Stimulated activated CD4-positive, alpha-beta T cell treated with anti-CD3 and anti-CD28 coated beads, Interleukin-4, amount 100 ng/mL, for 1 hour (primary cell): ENCODE data around the gene ERFE.

Experiments used
- DNase-seq: peaks from one replicate; pipeline ENCODE4 v3.0.0-alpha.2; 2020

ERFE gene

GRCh38 chr2:238126338-238126737 lies 32.4 kb upstream of the ERFE start:
- no peak for DNase-seq

- no peak for DNase-seq
Measured at GRCh38 chr2:238126775-238127164, 32.0 kb upstream of the ERFE start.

DNA sequence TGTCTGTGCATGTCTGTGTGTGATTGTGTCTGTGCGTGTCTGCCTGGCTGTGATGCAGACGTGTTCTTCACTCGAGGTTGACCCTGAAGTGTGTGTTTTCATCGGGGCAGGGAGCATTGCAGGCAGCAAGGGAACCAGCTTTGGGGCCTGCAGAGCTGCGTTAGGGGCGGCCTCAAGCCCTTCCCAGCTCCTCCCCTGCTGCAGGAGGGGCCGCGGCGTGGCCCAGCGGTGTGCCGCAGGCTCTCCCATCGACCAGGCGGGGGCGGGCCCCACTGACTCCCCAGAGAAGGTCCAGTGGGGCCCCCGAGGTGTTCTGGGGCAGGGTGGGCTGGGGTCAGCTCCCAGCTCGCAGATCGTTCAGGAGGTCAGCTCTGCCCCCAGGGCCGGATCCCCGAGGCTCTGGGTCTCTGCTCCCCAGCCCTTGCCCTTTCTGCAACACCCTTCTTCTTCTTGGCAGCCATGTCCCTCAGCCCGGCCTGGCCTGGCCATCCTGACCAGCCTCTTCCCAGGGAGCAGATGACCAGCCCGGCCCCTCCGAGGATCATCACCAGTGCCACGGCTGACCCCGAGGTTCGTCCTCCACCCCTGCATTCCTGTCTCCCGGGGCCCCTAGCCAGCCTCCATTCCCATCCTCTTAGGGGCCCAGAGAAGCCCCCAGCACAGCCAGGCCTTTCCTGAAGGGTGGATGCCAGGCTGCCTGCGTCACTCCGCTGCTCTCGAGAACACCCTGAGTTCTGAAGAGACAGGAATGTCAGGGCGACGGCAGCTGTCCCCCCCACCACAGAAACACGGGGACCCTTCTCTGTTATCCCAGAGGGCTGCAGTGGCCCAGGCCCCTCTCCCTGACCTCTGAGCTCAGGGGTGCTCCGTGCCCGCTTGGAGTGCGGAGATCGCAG lies 31.4 kb upstream of the ERFE start:
- DNase-seq: no peak

DNA sequence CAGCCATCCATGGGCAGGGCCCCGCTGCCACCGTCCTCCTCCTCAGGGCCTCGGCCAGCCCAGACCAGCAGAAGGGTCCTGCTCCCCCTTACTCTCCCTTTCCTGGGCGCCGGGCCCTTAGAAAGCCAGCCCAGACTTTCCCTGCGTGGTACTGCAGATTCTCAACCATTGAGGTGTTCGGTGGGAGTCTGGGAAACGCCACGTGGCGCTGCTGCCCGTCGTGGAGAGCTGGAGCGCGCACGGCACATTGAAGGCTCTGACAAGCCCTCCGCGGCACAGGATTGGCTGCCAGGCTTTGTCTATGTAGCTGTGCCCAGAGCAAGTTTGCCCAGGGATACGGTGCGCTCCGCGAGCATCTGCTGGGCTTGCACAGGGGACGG lies 30.7 kb upstream of the ERFE start:
- DNase-seq: no peak

DNA sequence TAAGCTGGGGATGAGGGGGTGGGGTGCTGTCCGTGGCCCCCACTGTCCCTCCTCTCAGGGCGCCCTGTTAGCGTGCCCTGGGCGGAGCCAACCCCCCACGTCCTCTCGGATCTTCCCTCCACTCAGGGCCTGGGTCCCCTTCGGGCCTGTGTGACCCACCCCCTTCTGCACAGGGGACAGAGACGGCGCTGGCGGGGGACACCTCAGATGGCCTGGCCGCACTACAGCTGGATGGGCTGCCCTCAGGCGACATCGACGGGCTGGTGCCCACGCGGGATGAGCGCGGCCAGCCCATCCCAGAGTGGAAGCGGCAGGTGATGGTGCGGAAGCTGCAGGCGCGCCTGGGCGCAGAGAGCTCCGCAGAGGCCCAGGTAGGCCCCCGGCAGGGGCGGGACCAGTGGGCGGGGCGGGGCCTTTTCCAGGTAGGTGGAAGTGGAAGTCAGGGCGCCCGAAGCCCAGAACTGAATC lies 30.2 kb upstream of the ERFE start:
- DNase-seq: no peak

- DNase-seq: no peak
Measured at GRCh38 chr2:238129166-238130010, 29.4 kb upstream of the ERFE start.

DNA sequence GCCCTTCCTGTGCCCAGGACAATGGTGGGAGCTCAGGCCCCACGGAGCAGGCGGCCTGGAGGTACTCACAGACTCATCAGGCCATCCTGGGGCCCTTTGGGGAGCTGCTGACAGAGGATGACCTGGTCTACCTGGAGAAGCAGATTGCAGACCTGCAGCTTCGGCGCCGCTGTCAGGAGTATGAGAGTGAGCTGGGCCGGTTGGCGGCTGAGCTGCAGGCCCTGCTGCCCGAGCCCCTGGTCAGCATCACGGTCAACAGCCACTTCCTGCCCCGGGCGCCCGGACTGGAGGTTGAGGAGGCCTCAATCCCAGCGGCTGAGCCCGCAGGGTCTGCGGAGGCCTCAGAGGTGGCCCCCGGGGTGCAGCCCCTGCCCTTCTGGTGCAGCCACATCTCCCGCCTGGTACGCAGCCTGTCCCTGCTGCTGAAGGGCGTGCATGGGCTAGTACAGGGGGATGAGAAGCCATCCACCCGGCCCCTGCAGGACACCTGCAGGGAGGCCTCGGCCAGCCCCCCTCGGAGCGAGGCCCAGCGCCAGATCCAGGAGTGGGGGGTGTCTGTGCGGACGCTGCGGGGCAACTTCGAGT lies 28.6 kb upstream of the ERFE start:
- no peak for DNase-seq

- no peak for DNase-seq
Measured at GRCh38 chr2:238130696-238131628, 27.8 kb upstream of the ERFE start.

- DNase-seq: no peak
Measured at GRCh38 chr2:238131761-238132462, 26.9 kb upstream of the ERFE start.

DNA sequence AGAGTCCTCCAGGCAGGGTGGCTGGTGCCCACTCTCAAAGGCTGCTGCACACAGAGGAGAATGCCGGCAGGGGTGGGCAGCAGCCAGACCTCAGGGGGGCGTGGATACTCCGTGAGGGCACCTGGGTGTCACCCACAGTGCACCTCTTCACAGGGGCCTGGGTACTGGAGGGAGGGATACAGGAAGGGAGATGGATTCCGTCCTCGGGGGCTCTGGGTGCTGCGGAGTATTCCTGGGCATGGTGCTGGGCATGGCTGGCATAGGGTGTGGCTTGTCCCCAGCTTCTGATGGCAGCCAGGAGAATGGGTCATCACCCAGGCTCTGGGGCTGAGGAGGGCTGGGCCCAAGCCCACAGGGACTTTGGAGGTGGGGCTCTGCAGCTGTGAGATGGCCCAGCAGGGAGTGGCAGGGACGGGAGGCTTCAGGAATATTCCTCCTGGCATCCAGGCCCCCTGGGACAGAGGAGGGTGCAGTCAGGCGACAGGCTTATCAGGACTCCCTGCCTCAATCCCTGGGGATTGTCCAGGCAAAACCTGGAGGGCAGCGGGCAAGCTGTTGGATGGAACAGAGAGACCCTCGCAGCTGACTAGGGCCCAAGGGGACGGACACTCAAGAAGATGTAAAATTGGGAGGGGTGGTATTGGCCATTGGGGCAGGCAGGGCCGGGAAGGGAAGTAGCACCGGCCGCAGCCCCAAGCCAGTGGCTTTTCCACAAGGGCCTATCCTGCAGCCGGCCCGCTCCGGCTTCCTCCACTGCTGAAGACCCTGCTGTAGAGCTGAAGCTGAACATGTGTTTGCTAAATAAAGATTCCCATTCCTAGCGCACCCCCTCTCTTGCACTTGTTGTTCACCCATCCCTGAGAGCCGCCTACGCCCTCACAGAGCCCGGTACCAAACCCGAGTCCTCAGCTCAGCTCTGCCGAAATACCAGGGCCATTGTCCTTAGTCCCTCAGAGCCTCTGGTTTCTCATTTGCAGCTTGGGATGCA lies 26.0 kb upstream of the ERFE start:
- no peak for DNase-seq

- no peak for DNase-seq
Measured at GRCh38 chr2:238133499-238134392, 25.0 kb upstream of the ERFE start.

DNA sequence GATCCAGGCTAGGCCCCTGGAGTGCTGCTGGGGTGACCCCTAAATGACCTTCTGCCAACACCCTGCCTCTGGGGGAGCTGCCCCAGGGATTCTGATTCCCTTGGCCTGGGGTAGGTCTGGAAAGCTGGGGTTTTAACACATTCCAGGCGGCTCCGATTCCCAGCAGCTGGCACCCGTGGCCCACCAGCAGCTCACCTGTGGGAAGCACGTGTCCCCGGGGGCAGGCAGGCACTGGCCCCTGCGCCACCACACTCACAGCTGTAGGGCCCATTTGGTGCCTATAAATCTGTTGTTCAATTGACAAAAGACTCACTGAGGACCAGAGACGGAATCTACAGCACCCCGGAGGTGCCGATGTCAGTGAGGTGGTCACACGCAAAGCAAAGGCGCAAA lies 24.4 kb upstream of the ERFE start:
- no peak for DNase-seq

GRCh38 chr2:238135601-238136150 lies 23.1 kb upstream of the ERFE start:
- DNase-seq: no peak

DNA sequence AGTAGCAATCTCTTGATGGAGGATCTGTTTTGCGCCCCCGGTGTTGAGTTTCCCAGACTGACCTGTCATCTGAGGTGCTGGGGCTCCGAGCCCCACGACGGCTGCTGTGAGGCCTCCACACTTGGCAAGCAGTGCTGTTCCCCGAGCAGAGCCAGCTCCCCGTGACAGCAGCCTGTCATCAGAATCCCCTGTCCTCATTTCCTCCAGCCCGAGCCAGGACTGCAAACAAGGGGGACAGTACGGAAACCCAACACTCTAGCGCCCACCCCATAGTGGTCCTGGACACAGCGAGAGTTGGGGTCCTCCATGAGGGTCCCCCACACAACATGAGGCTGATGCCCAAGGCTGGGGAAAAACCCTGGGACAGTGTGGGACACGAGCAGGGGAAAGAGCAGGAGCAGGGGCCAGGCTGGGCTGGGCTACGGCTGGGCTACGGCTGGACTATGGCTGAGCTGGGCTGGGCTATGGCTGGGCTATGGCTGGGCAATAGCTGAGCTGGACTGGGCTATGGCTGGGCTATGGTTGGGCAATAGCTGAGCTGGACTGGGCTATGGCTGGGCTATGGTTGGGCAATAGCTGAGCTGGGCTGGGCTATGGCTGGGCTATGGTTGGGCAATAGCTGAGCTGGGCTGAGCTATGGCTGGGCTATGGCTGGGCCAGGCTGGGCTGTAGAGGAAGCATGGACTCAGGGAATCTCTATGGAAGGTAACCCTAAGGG lies 21.8 kb upstream of the ERFE start:
- DNase-seq: no peak

DNA sequence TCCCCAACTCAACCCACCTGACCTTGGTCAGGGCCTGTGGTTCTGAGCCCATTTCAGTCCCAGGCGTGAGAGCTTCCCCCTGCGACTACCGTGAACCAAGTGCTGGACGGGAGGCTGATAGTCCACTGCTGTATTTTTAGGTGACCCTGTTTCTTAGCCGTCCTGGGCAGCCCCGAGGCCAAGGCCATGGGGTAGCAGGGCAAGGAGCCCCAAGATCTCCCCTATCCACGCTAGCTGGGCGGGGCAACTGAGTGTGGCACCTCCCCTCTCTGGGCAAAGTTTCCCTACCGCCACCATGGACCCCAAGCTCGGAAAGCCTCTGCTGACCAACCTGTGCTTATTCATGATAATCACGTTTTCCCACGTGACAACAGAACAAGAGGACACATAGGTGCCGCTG lies 20.9 kb upstream of the ERFE start:
- no peak for DNase-seq

DNA sequence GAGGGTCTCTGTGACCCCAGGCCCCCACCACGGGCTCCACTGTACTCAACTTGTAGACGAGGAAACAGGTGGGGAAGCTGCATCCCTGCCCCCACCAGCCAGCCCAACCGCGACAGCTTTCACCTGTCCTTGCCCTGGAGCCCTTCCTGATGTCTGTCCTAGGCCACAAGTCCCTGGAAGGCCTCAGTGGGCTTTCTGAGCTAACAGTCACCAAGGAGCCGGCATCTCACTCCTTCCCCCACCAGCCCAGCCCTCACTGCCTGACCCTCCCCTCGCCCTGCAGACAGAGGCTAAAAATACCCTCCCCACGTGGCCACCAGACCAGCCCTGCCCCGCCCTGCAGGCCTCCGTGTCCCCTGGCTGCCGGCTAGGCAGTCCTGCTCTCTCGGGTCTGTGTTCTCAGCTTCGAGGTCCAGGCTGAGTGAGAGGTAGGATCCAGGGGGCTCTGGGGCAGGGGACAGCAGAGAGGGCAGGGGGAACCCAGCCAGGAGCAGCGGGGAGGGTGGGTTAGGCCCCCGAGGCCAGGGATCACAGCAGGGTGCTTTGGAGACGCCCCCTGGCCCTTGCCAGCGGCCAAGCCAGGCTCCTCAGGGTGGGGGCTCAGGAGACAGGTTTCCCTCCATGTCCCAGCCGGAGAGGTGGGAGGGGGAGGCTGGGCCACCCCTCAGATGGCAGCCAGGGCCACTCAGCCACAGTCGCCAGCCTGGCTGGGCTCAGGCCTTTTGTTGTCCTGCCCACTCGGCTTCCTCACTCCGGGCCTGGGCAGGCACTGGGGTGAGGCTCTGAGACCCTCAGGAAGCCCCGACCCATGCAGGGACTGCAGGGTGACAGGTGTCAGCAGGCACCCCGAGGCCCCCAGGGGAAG lies 20.2 kb upstream of the ERFE start, which contains the start of gene KLHL30:
TSS of gene KLHL30 (plus strand) at position 338 of the 865 bp plus-strand sequence. CDS start 2,087 bp downstream, outside the sequence.
- no peak for DNase-seq
